ENCODE results near the gene RBMS2. TPM values are rescaled to one million over a fixed set of nuclear protein-coding genes. Genes with fewer than 3 reads are reported as not detected.
A peak's percentile ranks its signal among the peaks of the same experiment; 100 is the strongest.

Gene RBMS2
- total and polyA plus RNA-seq, 9 donors, result 14.4 to 56.9 (median 36.6) TPM

- WGBS, 3 donors, result 69 to 72% (median 70%) methylated on average over 2 of the region's 2 CpGs
- H3K9me3 ChIP-seq, result no peaks in the 10 kb centered on the region
- no peak for DNase-seq
- TF ChIP-seq CTCF (IDR thresholded peaks at IDR 0.05), result no peak
- no peak for TF ChIP-seq POLR2A (IDR thresholded peaks at IDR 0.05)
- TF ChIP-seq EP300 (IDR thresholded peaks at IDR 0.05), result no peak
- H3K27ac ChIP-seq, result no peak overlapping the region
- H3K4me3 ChIP-seq, result no peak overlapping the region
- intact Hi-C loops (cut with DNase I), result loop anchor here in 2 of 4 donors (5.0 kb wide), 2 partner anchors 54 to 114 kb away; partner anchors contain the start of gene BAZ2A (in 2 of the 2)
- H3K27me3 ChIP-seq, result no peaks in the 10 kb centered on the region
- H3K36me3 ChIP-seq, result no peaks in the 10 kb centered on the region
- H3K4me1 ChIP-seq (ENCODE audit: insufficient read depth), result peaks cover 4% of the 10 kb centered on the region
Observed at GRCh38 chr12:56518570-56518969, 3.0 kb upstream of the RBMS2 start.

- no peaks in the 10 kb centered on the region for H3K27me3 ChIP-seq
- peak overlapping the region; percentile 29 to 43 for H3K27ac ChIP-seq
- WGBS, 3 donors, result 51 to 62% (median 56%) methylated on average over 3 of the region's 3 CpGs
- no peaks in the 10 kb centered on the region for H3K9me3 ChIP-seq
- peaks cover 3% of the 10 kb centered on the region for H3K4me1 ChIP-seq (ENCODE audit: insufficient read depth)
- no peak for DNase-seq
- H3K4me3 ChIP-seq, result no peak overlapping the region
- intact Hi-C loops (cut with DNase I), result loop anchor here in 1 of 4 donors (5.0 kb wide), 1 partner anchor 112 kb away; the partner anchor contains the start of gene BAZ2A
- TF ChIP-seq CTCF (IDR thresholded peaks at IDR 0.05), result no peak
- no peak for TF ChIP-seq EP300 (IDR thresholded peaks at IDR 0.05)
- TF ChIP-seq POLR2A (IDR thresholded peaks at IDR 0.05), result no peak
- no peaks in the 10 kb centered on the region for H3K36me3 ChIP-seq
Observed at GRCh38 chr12:56520048-56520447, 1.6 kb upstream of the RBMS2 start.

- Histone ChIP-seq H3K36me3 (no peaks in the 10 kb centered on the region), H3K9me3 (no peaks in the 10 kb centered on the region), H3K27ac (peak overlapping the region; percentile 43 to 84), H3K4me3 (peak overlapping the region; percentile 4), H3K27me3 (no peaks in the 10 kb centered on the region), H3K4me1 (ENCODE audit: insufficient read depth) (peaks cover 3% of the 10 kb centered on the region)
- intact Hi-C loops (cut with DNase I), result loop anchor here in 1 of 4 donors (5.0 kb wide), 1 partner anchor 112 kb away; the partner anchor contains the start of gene BAZ2A
- TF ChIP-seq CTCF (IDR thresholded peaks at IDR 0.05), result no peak
- WGBS, 3 donors, result 8 to 11% (median 9%) methylated on average over 1 of the region's 1 CpG
- no peak for DNase-seq
Observed at GRCh38 chr12:56520506-56520905, 1.1 kb upstream of the RBMS2 start.

GRCh38 chr12:56521209-56521589, 421 bp upstream of the RBMS2 start:
- intact Hi-C loops (cut with DNase I), result loop anchor here in 1 of 4 donors (5.0 kb wide), 1 partner anchor 111 kb away; the partner anchor contains the start of gene BAZ2A
- DNase-seq, result peak in 1 of 5 donors; percentile 41
- Histone ChIP-seq H3K36me3 (no peaks in the 10 kb centered on the region), H3K27ac (peak overlapping the region; percentile 54 to 84), H3K9me3 (no peaks in the 10 kb centered on the region), H3K4me1 (ENCODE audit: insufficient read depth) (peaks cover 3% of the 10 kb centered on the region), H3K27me3 (no peaks in the 10 kb centered on the region), H3K4me3 (peak overlapping the region; percentile 50)
- TF ChIP-seq EP300 (IDR thresholded peaks at IDR 0.05), result no peak
- TF ChIP-seq POLR2A (IDR thresholded peaks at IDR 0.05), result no peak
- TF ChIP-seq CTCF (IDR thresholded peaks at IDR 0.05), result no peak
- 25 to 28% (median 27%) methylated on average over 8 of the region's 8 CpGs for WGBS, 3 donors
